K562 (cell line): ENCODE data around the gene OR2T29. TPM values are rescaled to one million over a fixed set of nuclear protein-coding genes. Genes with fewer than 3 reads are reported as not detected.

Experiments used
- E2F1 ChIP-seq: sonication (generic); formaldehyde crosslinking; IDR thresholded peaks from 2 replicates; pipeline ENCODE4 v1.8.1; 2023; ENCODE audit warnings: mild to moderate bottlenecking, missing genetic modification reagents, moderate library complexity
- ELF4 ChIP-seq: fragments of 450-650 bp; formaldehyde crosslinking; IDR thresholded peaks from 2 replicates; pipeline ENCODE4 v1.4.0; 2022; ENCODE audit warnings: missing genetic modification characterization
- KDM4B ChIP-seq, 2 experiments: fragments of 450-650 bp in 1 of 2; sonication (generic) in 1 of 2; IDR thresholded peaks; 2 replicates each; pipeline ENCODE4 v1.6.1; 2016 to 2017; ENCODE audit warnings: borderline replicate concordance in 2 of 2, antibody characterized with exemption in 1 of 2, low read depth in 1 of 2, mild to moderate bottlenecking in 1 of 2
- KLF16 ChIP-seq: IDR thresholded peaks from 2 replicates; pipeline ENCODE4 v1.6.1; 2016; ENCODE audit warnings: antibody characterized with exemption
- MXI1 ChIP-seq: IDR thresholded peaks from 2 replicates; pipeline ENCODE4 v1.6.1; 2011; ENCODE audit warnings: low read depth, mild to moderate bottlenecking, improper control_type of control experiment, low read length
- MYNN ChIP-seq, 2 experiments: sonication (generic); formaldehyde crosslinking in 1 of 2; IDR thresholded peaks; 2 replicates each; pipeline versions ENCODE4 v1.5.0 to v1.6.1; 2016 to 2020; ENCODE audit warnings: antibody characterized with exemption in 1 of 2, missing genetic modification reagents in 1 of 2
- SFPQ ChIP-seq: fragments of 200-400 bp; formaldehyde crosslinking; IDR thresholded peaks from 2 replicates; pipeline ENCODE4 v1.6.1; 2017; ENCODE audit warnings: mild to moderate bottlenecking, low read depth, low read length, moderate library complexity
- THRAP3 ChIP-seq: fragments of 450-650 bp; IDR thresholded peaks from 2 replicates; pipeline ENCODE4 v1.6.1; 2016; ENCODE audit warnings: mild to moderate bottlenecking, inconsistent platforms, borderline replicate concordance
- polyA plus RNA-seq, 8 experiments: library from polyadenylated mRNA; depleted of rRNA in 4 of 8; stranded (reverse) in 5 of 8; unstranded in 3 of 8; fragments of >200 nt; fragmentation: Nextera tagmentation in 2 of 8; fragmentation: Illumina TruSeq in 1 of 8; extraction: Ambion mirVana in 2 of 8; extraction: Trizol in 1 of 8; gene quantifications; 2 replicates each; pipeline versions ENCODE4 v1.2.1 to v1.2.3, GENCODE V29; 2011 to 2014; ENCODE audit warnings: inconsistent platforms in 1 of 8, missing spikeins in 1 of 8
- total RNA-seq, 7 experiments: library from RNA; depleted of rRNA in 6 of 7; stranded (reverse); fragments of >200 nt in 6 of 7; fragmentation: Illumina TruSeq in 2 of 7; extraction: Trizol in 2 of 7; gene quantifications; 2 replicates each; pipeline versions ENCODE4 v1.2.1 to v1.2.3, GENCODE V29; 2011 to 2021; ENCODE audit warnings: low replicate concordance in 1 of 7

Gene OR2T29
- total and polyA plus RNA-seq, 9 of the 15 experiments (the other 6 are each of a cell fraction or from before 2014, with no cell fraction given), result not detected

GRCh38 chr1:248585266-248585665 lies 22.7 kb upstream of the OR2T29 start (continued):
- TF ChIP-seq KLF16, result no peak
- TF ChIP-seq KDM4B (IDR thresholded peaks at IDR 0.05; ENCODE audit: borderline replicate concordance in 2 of 2, low read depth in 1 of 2), result no peak
- TF ChIP-seq MXI1, result no peak
- TF ChIP-seq ELF4 (CRISPR knock-in tag), result no peak
- TF ChIP-seq SFPQ, result no peak
- TF ChIP-seq E2F1 (CRISPR knock-in tag), result no peak
- TF ChIP-seq MYNN (IDR thresholded peaks at IDR 0.05), result no peak
- TF ChIP-seq MYNN (CRISPR knock-in tag; IDR thresholded peaks at IDR 0.05), result no peak
- no peak for TF ChIP-seq THRAP3
- TF ChIP-seq, all 486 proteins: peak for 0
